ENCODE results near the gene SRSF12.
A peak's percentile ranks its signal among the peaks of the same experiment; 100 is the strongest.

SRSF12 gene

DNA sequence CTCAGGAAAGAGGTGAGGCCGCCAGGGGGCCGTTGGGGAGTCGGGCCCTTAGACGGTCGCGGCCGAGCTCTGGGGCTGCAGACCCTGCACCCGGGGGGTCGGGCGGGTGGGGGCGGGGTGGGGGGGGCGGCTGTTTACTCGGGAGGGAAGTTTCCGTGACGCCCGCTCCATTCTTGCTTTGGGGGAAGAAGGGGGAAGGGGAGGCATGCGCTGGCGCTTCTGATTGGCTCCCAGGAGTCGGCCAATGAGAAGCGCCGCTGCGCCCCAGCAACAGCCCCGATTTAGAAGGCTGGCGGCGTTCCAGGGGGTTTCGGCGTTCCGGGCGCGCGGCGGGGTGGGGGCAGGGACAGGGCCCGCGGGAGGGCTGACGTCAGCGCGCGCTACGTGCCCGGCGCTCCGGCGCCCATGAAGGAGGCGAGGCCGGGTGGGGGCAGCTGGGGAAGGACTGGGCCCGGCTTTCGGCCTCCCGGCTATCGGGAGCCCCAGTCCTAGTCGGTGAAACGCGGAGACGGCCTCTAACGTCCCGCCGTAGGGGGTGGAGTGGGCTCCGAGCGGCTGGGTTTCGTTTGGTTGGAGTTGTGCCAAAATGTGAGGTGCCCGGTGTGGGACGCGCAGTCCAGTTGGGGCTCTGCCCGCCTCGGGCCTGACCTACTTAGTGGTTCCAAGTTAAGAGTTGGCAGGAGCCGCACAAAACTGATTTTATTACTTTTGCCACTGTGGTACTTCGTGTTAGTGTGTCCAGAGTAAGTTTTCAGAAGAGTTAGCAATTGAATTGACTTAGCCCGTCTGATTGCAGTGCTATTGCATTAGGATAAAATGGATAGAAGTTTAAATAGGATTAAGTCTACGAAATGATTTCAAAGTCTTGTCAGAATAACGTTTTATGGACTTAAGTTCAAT, 36.2 kb downstream of the SRSF12 start:
- DNase-seq (ENCODE audit: low read depth), result peak; percentile 72
- H3K4me3 ChIP-seq (ENCODE audit: low read depth, low read length), result peak overlapping the region; percentile 80
- TF ChIP-seq CTCF (IDR thresholded peaks at IDR 0.05; ENCODE audit: control insufficient read depth, extremely low read depth, insufficient read depth), result no peak

- TF ChIP-seq CTCF (IDR thresholded peaks at IDR 0.05; ENCODE audit: control insufficient read depth, extremely low read depth, insufficient read depth), result no peak
- peak overlapping the region; percentile 80 for H3K4me3 ChIP-seq (ENCODE audit: low read depth, low read length)
- no peak for DNase-seq (ENCODE audit: low read depth)
Measured at GRCh38 chr6:89081129-89081422, 36.8 kb downstream of the SRSF12 start.

- peak within 1 kb of the TSS; percentile 80 for H3K4me3 ChIP-seq (ENCODE audit: low read depth, low read length)
- peak; percentile 82 for DNase-seq (ENCODE audit: low read depth)
- no peak for TF ChIP-seq CTCF (IDR thresholded peaks at IDR 0.05; ENCODE audit: control insufficient read depth, extremely low read depth, insufficient read depth)
Measured at GRCh38 chr6:89080281-89081128, 37.4 kb downstream of the SRSF12 start, which contains the start of gene PNRC1. TSS of gene PNRC1 (plus strand) at chr6:89080751. CDS start at chr6:89080895, 144 bp downstream.

DNA sequence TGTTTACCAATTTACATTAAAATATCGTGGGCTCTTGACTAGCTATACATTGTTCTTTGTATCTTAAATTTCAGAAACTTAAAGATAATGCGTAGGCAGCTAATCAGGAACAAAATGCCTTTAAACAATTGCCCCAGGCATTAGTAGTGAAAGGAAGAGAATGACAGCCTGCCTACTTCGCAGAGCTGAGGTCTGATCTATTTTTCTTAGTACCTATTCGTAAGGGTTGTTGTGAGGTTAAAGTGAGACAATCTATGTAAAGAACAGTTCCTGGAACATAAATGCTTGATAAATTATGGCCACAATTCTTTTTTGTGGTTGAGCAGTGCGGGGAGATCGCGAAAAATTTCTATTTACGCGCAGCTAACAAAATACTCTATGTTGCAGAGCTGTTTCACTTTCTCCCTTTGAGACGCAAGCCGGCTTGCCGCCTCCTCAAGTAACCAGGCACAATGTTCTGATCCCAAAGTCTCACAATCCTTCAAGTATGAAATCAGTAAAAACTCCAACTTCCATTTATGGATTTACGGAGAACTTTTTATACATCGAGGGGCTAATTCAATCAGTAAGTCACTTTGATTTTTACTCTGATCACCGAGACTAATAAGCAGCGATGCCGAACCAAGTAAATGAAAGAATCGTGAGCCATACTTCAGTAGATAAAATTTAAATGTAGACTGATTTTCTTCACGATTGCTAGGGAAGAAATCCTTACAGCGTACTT, 38.2 kb downstream of the SRSF12 start:
- H3K4me3 ChIP-seq (ENCODE audit: low read depth, low read length), result peak overlapping the region; percentile 80
- no peak for TF ChIP-seq CTCF (IDR thresholded peaks at IDR 0.05; ENCODE audit: control insufficient read depth, extremely low read depth, insufficient read depth)
- DNase-seq (ENCODE audit: low read depth), result no peak

- no peak overlapping the region for H3K4me3 ChIP-seq (ENCODE audit: low read depth, low read length)
- no peak for TF ChIP-seq CTCF (IDR thresholded peaks at IDR 0.05; ENCODE audit: control insufficient read depth, extremely low read depth, insufficient read depth)
- DNase-seq (ENCODE audit: low read depth), result no peak
Measured at GRCh38 chr6:89073840-89074239, 44.0 kb downstream of the SRSF12 start.

GRCh38 chr6:89073014-89073620, 44.8 kb downstream of the SRSF12 start:
- TF ChIP-seq CTCF (IDR thresholded peaks at IDR 0.05; ENCODE audit: control insufficient read depth, extremely low read depth, insufficient read depth), result no peak
- no peak for DNase-seq (ENCODE audit: low read depth)
- H3K4me3 ChIP-seq (ENCODE audit: low read depth, low read length), result no peak overlapping the region
